Sigmoid colon (tissue), 4 donors: Measurements from ENCODE around the gene RFXAP.

Experiments
- CTCF ChIP-seq, 4 experiments: fragments of 450-650 bp in 3 of 4; fragments of 200-600 bp in 1 of 4; IDR thresholded peaks; one replicate each; pipeline ENCODE4 v1.5.1; 2016 to 2019; ENCODE audit warnings: antibody characterized with exemption in 4 of 4, mild to moderate bottlenecking in 3 of 4, moderate library complexity in 2 of 4
- EP300 ChIP-seq, 4 donors: sonication (generic); formaldehyde crosslinking; IDR thresholded peaks; one replicate each; pipeline ENCODE4 v1.6.1; 2017; ENCODE audit warnings: antibody characterized with exemption in 4 of 4
- POLR2A ChIP-seq, 2 donors: fragments of 450-650 bp; IDR thresholded peaks; one replicate each; pipeline ENCODE4 v1.6.1; 2016; ENCODE audit warnings: antibody characterized with exemption in 2 of 2, mild to moderate bottlenecking in 2 of 2, moderate library complexity in 2 of 2
- POLR2AphosphoS5 ChIP-seq, 4 donors: sonication (generic); formaldehyde crosslinking; IDR thresholded peaks; one replicate each; pipeline ENCODE4 v1.6.1; 2017; ENCODE audit warnings: antibody characterized with exemption in 4 of 4

GRCh38 chr13:36829753-36830152 lies 10.7 kb downstream of the RFXAP start:
- TF ChIP-seq CTCF (IDR thresholded peaks at IDR 0.05), result no peak
- no peak for TF ChIP-seq POLR2AphosphoS5 (IDR thresholded peaks at IDR 0.05)
- TF ChIP-seq POLR2A (IDR thresholded peaks at IDR 0.05), result no peak
- TF ChIP-seq EP300 (IDR thresholded peaks at IDR 0.05), result no peak
